HG03103 (cell line): Measurements from ENCODE around the gene LEP.

ENCODE experiments used
- ATAC-seq: cut with Tn5 transposase; IDR thresholded peaks from one replicate; pipeline ENCODE4 v1.9.1; 2021; ENCODE audit warnings: low read depth; ENCODE audit not compliant: unreplicated experiment

LEP gene

GRCh38 chr7:128240696-128241386 lies at the start of gene LEP:
Gene LEP (plus strand): TSS chr7:128241278. CDS start chr7:128252019, 10,741 bp downstream.
- no peak for ATAC-seq

GRCh38 chr7:128192497-128193142 lies 48.5 kb upstream of the LEP start:
- no peak for ATAC-seq

- ATAC-seq: no peak
Measured at GRCh38 chr7:128194533-128195282, 46.4 kb upstream of the LEP start.

GRCh38 chr7:128197589-128197988 lies 43.5 kb upstream of the LEP start:
- ATAC-seq: no peak

GRCh38 chr7:128197989-128198580 lies 43.0 kb upstream of the LEP start:
- ATAC-seq: no peak

- no peak for ATAC-seq
Measured at GRCh38 chr7:128200376-128200775, 40.7 kb upstream of the LEP start.

- ATAC-seq: no peak
Measured at GRCh38 chr7:128201067-128201689, 39.9 kb upstream of the LEP start.

- no peak for ATAC-seq
Measured at GRCh38 chr7:128201690-128202085, 39.4 kb upstream of the LEP start.

GRCh38 chr7:128202287-128202957 lies 38.7 kb upstream of the LEP start:
- no peak for ATAC-seq

GRCh38 chr7:128203047-128203491 lies 38.0 kb upstream of the LEP start:
- no peak for ATAC-seq

- ATAC-seq: no peak
Measured at GRCh38 chr7:128203710-128204214, 37.3 kb upstream of the LEP start.

- ATAC-seq: no peak
Measured at GRCh38 chr7:128204455-128204854, 36.6 kb upstream of the LEP start.

GRCh38 chr7:128205068-128205467 lies 36.0 kb upstream of the LEP start:
- no peak for ATAC-seq

GRCh38 chr7:128206017-128206746 lies 34.9 kb upstream of the LEP start:
- no peak for ATAC-seq

- ATAC-seq: no peak
Measured at GRCh38 chr7:128206747-128207500, 34.2 kb upstream of the LEP start.

- ATAC-seq: no peak
Measured at GRCh38 chr7:128207609-128208008, 33.5 kb upstream of the LEP start.

GRCh38 chr7:128209229-128210035 lies 31.6 kb upstream of the LEP start:
- ATAC-seq: peak; percentile 52

- no peak for ATAC-seq
Measured at GRCh38 chr7:128210036-128210347, 31.1 kb upstream of the LEP start.
